Measurements from ENCODE around the gene VAPA. TPM values are rescaled to one million over a fixed set of nuclear protein-coding genes. Genes with fewer than 3 reads are reported as not detected.

Gene VAPA
- total and polyA plus RNA-seq, 9 of the 15 experiments (the other 6 are each of a cell fraction or from before 2014, with no cell fraction given) = 219 to 902 (median 526) TPM

DNA sequence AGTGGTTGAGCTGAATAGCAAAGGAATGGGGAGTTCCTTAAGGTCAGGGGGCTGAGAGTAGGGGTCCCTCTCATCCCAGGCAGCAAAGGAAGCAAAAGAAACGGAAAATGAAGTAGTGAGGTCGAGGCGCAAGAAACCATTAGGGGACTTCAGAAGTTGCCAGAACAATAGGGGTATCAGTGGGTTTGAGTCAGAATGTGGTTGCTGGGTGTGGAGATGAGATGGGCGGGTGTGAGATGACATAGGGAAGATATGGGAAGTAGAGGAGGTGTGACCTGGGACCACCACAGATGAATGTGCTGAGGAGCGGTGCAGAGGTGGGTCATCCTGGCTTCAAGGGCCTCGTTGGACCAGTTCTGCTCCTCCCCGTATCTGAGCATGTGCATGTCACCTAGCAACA lies 13.1 kb upstream of the VAPA start:
- H3K4me2 ChIP-seq (ENCODE audit: insufficient read depth, low read length) = peak overlapping the region; percentile 9; the same call in 1 of the 2 replicates
- in situ Hi-C loops (cut with MboI) = no loop called here
- TF ChIP-seq HDGF (IDR thresholded peaks at IDR 0.05) (0 out of 2 replicates have a peak, but pooled peaks have one; percentile 60), ARNT (IDR thresholded peaks at IDR 0.05) (0 out of 4 replicates have a peak, but pooled peaks of 1 of the 2 experiments have one; percentile 17), ELF4 (CRISPR knock-in tag; IDR thresholded peaks at IDR 0.05) (peak; percentile 64; the same call in 1 of the 2 replicates), NRF1 (conservative IDR thresholded peaks at IDR 0.05 in 1 of 2, IDR thresholded peaks at IDR 0.05 in 1 of 2) (0 out of 4 replicates have a peak, but pooled peaks of 1 of the 2 experiments have one; percentile 20), SOX6 (IDR thresholded peaks at IDR 0.05) (0 out of 2 replicates have a peak, but pooled peaks have one; percentile 9), LARP7 (IDR thresholded peaks at IDR 0.05) (0 out of 2 replicates have a peak, but pooled peaks have one; percentile 23), SRF (CRISPR knock-in tag; IDR thresholded peaks at IDR 0.05) (no peak), SMARCE1 (IDR thresholded peaks at IDR 0.05) (peak; percentile 30; the same call in 1 of the 2 replicates), SMARCA4 (IDR thresholded peaks at IDR 0.05) (0 out of 2 replicates have a peak, but pooled peaks have one; percentile 17), MTA1 (IDR thresholded peaks at IDR 0.05; ENCODE audit: borderline replicate concordance) (peak; percentile 50; the same call in 1 of the 2 replicates), NR2F6 (CRISPR knock-in tag; IDR thresholded peaks at IDR 0.05) (no peak)
- TF ChIP-seq, protein P1, sequence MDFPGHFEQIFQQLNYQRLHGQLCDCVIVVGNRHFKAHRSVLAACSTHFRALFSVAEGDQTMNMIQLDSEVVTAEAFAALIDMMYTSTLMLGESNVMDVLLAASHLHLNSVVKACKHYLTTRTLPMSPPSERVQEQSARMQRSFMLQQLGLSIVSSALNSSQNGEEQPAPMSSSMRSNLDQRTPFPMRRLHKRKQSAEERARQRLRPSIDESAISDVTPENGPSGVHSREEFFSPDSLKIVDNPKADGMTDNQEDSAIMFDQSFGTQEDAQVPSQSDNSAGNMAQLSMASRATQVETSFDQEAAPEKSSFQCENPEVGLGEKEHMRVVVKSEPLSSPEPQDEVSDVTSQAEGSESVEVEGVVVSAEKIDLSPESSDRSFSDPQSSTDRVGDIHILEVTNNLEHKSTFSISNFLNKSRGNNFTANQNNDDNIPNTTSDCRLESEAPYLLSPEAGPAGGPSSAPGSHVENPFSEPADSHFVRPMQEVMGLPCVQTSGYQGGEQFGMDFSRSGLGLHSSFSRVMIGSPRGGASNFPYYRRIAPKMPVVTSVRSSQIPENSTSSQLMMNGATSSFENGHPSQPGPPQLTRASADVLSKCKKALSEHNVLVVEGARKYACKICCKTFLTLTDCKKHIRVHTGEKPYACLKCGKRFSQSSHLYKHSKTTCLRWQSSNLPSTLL (IDR thresholded peaks at IDR 0.05) = no peak
- TF ChIP-seq, protein P2, sequence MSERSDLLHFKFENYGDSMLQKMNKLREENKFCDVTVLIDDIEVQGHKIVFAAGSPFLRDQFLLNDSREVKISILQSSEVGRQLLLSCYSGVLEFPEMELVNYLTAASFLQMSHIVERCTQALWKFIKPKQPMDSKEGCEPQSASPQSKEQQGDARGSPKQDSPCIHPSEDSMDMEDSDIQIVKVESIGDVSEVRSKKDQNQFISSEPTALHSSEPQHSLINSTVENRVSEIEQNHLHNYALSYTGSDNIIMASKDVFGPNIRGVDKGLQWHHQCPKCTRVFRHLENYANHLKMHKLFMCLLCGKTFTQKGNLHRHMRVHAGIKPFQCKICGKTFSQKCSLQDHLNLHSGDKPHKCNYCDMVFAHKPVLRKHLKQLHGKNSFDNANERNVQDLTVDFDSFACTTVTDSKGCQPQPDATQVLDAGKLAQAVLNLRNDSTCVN (CRISPR knock-in tag; IDR thresholded peaks at IDR 0.05) = peak; percentile 31; the same call in 1 of the 2 replicates
- TF ChIP-seq, protein P3, sequence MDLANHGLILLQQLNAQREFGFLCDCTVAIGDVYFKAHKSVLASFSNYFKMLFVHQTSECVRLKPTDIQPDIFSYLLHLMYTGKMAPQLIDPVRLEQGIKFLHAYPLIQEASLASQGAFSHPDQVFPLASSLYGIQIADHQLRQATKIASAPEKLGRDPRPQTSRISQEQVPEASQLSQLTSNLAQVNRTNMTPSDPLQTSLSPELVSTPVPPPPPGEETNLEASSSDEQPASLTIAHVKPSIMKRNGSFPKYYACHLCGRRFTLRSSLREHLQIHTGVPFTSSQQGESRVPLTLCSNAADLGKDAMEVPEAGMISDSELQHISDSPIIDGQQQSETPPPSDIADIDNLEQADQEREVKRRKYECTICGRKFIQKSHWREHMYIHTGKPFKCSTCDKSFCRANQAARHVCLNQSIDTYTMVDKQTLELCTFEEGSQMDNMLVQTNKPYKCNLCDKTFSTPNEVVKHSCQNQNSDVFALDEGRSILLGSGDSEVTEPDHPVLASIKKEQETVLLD (IDR thresholded peaks at IDR 0.05) = 0 out of 2 replicates have a peak, but pooled peaks have one; percentile 57
- TF ChIP-seq, protein P4, sequence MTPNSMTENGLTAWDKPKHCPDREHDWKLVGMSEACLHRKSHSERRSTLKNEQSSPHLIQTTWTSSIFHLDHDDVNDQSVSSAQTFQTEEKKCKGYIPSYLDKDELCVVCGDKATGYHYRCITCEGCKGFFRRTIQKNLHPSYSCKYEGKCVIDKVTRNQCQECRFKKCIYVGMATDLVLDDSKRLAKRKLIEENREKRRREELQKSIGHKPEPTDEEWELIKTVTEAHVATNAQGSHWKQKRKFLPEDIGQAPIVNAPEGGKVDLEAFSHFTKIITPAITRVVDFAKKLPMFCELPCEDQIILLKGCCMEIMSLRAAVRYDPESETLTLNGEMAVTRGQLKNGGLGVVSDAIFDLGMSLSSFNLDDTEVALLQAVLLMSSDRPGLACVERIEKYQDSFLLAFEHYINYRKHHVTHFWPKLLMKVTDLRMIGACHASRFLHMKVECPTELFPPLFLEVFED (CRISPR knock-in tag; conservative IDR thresholded peaks at IDR 0.05) = 0 out of 2 replicates have a peak, but pooled peaks have one; percentile 50
- TF ChIP-seq, protein P5, sequence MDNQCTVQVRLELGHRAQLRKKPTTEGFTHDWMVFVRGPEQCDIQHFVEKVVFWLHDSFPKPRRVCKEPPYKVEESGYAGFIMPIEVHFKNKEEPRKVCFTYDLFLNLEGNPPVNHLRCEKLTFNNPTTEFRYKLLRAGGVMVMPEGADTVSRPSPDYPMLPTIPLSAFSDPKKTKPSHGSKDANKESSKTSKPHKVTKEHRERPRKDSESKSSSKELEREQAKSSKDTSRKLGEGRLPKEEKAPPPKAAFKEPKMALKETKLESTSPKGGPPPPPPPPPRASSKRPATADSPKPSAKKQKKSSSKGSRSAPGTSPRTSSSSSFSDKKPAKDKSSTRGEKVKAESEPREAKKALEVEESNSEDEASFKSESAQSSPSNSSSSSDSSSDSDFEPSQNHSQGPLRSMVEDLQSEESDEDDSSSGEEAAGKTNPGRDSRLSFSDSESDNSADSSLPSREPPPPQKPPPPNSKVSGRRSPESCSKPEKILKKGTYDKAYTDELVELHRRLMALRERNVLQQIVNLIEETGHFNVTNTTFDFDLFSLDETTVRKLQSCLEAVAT (IDR thresholded peaks at IDR 0.05) = 0 out of 4 replicates have a peak, but pooled peaks of 1 of the 2 experiments have one; percentile 37

More for the DNA sequence above, 13.1 kb upstream of the VAPA start:
- intact Hi-C loops (cut with micrococcal nuclease) = no loop called here
- H3K9me1 ChIP-seq (ENCODE audit: control insufficient read depth, insufficient read depth, low read length) = no peaks in the 10 kb centered on the region
- H3K4me3 ChIP-seq = no peak overlapping the region
- no TSS peak for BruUV-seq (replicated peaks)
- peaks cover 21 to 62% of the 10 kb centered on the region in 2 experiments for H3K4me1 ChIP-seq (replicated peaks in 1 of 2; ENCODE audit: control insufficient read depth in 2 of 2, insufficient read depth in 2 of 2, low read length in 2 of 2)
- H3K27ac ChIP-seq (ENCODE audit: extremely low read depth, low read depth, low read length) = no peak overlapping the region
- ATAC-seq (no peak), FAIRE-seq (no peak), DNase-seq (ENCODE audit: extremely low read depth in 1 of 4, low spot score in 3 of 4) (no peak)
- CTCF ChIA-PET (ENCODE audit: low intra/inter-chr PET ratio) = no interaction called here
- POLR2A ChIA-PET = interaction anchor here (1.4 to 3.5 kb wide), 2 partner anchors 13 to 15 kb away, joined by 6 to 26 read pairs; partner anchors contain the start of genes TXNDC2 and VAPA
- H4K20me1 ChIP-seq (replicated peaks; ENCODE audit: control insufficient read depth, insufficient read depth, low read length) = no peaks in the 10 kb centered on the region
- peak overlapping the region in 1 of 2 experiments; percentile 9; a peak in 1 of 4 replicates for H3K9ac ChIP-seq (ENCODE audit: insufficient read depth in 1 of 2, low read depth in 2 of 2, low read length in 2 of 2)
- 59% methylated on average over 7 of the region's 7 CpGs for WGBS (ENCODE audit: insufficient coverage, low coverage, missing lambda C conversion rate)
- H3K36me3 ChIP-seq (ENCODE audit: control insufficient read depth, insufficient read depth, low read length) = no peaks in the 10 kb centered on the region
- H3K79me2 ChIP-seq (ENCODE audit: control insufficient read depth, insufficient read depth, low read length) = no peaks in the 10 kb centered on the region; the same call in 2 of the 3 replicates
- H3K9me3 ChIP-seq (replicated peaks; ENCODE audit: control insufficient read depth, insufficient read depth, low read depth, low read length) = no peaks in the 10 kb centered on the region
- H3K27me3 ChIP-seq (ENCODE audit: control insufficient read depth in 2 of 2, insufficient read depth in 2 of 2, low read length in 2 of 2) = no peaks in the 10 kb centered on the region
- peak overlapping the region; percentile 41 for H2AFZ ChIP-seq (ENCODE audit: low read depth, low read length)
